Measurements from ENCODE around the gene TTC14. TPM values are rescaled to one million over a fixed set of nuclear protein-coding genes. Genes with fewer than 3 reads are reported as not detected.

TTC14 gene
- total and polyA plus RNA-seq, 2 donors (not counting 3 experiments of a cell fraction or from before 2014, with no cell fraction given): 14.5 to 33.6 TPM

DNA sequence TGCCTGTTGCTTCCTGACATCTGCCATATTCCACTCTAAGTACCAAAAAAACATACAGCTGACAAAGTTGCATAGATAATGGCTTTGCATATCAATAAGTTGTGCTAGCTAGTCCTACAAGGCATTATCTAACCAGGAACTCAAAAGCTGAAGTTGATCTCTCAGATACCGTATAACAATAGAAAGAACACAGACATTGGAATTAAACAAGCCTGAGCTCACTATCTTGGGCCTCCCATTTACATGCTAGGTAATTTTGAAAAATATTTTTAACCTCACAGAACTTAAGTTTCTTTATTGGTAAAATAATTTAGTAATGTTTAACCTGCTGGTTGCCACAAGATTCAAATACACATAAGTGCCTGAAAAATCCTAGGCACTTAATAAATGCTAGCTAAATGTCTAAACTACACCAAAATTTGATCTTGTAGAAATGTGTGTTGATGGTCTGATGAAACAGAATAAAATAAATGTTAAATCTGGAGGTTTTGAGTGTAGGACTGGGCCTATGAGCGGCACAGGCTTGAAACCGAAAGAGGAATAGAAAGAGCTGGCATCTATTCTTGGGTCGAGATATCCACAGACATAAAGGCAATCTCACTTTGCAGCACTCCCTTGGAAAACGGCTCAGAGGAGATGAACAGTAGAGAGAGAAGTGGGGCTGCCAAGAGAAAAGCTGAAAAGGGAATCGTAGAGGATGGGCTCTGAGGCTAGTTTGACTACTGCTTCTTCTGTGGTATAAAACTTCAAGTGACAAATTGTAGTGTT lies 29.9 kb upstream of the TTC14 start:
- Histone ChIP-seq H3K9me1 (replicated peaks; ENCODE audit: control insufficient read depth, extremely low read depth, insufficient read depth, low read length) (no peaks in the 10 kb centered on the region), H3K27ac (ENCODE audit: insufficient read depth, low read depth, low read length) (no peak overlapping the region), H4K20me1 (replicated peaks; ENCODE audit: control insufficient read depth, extremely low read depth, insufficient read depth, low read length) (no peaks in the 10 kb centered on the region), H3K9me3 (replicated peaks; ENCODE audit: control insufficient read depth, insufficient read depth, low read length) (no peaks in the 10 kb centered on the region), H2AFZ (ENCODE audit: low read depth, low read length) (no peak overlapping the region), H3K4me2 (ENCODE audit: insufficient read depth, low read length) (no peak overlapping the region), H3K79me2 (ENCODE audit: control insufficient read depth, insufficient read depth, low read length) (no peaks in the 10 kb centered on the region), H3K4me1 (ENCODE audit: control insufficient read depth, extremely low read depth, insufficient read depth, low read length) (no peaks in the 10 kb centered on the region), H3K36me3 (ENCODE audit: control insufficient read depth in 2 of 2, extremely low read depth in 1 of 2, insufficient read depth in 2 of 2, low read length in 2 of 2) (no peaks in the 10 kb centered on the region), H3K27me3 (ENCODE audit: control insufficient read depth in 2 of 2, insufficient read depth in 2 of 2, low read length in 2 of 2) (no peaks in the 10 kb centered on the region), H3K9ac (replicated peaks; ENCODE audit: extremely low read depth, insufficient read depth, low read length) (no peak overlapping the region), H3K4me3 (replicated peaks in 1 of 3; ENCODE audit: insufficient read depth in 1 of 3, low read depth in 1 of 3, low read length in 3 of 3) (no peak overlapping the region)
- BruUV-seq (replicated peaks): no TSS peak
- intact Hi-C loops (cut with micrococcal nuclease) (no loop called here), dilution Hi-C loops (cut with MboI; ENCODE audit: extremely low pct_ligation_motif_present, low sequenced_read_pairs) (no loop called here)
- TF ChIP-seq, protein P1, sequence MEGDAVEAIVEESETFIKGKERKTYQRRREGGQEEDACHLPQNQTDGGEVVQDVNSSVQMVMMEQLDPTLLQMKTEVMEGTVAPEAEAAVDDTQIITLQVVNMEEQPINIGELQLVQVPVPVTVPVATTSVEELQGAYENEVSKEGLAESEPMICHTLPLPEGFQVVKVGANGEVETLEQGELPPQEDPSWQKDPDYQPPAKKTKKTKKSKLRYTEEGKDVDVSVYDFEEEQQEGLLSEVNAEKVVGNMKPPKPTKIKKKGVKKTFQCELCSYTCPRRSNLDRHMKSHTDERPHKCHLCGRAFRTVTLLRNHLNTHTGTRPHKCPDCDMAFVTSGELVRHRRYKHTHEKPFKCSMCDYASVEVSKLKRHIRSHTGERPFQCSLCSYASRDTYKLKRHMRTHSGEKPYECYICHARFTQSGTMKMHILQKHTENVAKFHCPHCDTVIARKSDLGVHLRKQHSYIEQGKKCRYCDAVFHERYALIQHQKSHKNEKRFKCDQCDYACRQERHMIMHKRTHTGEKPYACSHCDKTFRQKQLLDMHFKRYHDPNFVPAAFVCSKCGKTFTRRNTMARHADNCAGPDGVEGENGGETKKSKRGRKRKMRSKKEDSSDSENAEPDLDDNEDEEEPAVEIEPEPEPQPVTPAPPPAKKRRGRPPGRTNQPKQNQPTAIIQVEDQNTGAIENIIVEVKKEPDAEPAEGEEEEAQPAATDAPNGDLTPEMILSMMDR (IDR thresholded peaks at IDR 0.05; ENCODE audit: extremely low read depth in 1 of 2, insufficient read depth in 1 of 2, low read depth in 1 of 2, low read length in 2 of 2): no peak
- TF ChIP-seq, protein P2, sequence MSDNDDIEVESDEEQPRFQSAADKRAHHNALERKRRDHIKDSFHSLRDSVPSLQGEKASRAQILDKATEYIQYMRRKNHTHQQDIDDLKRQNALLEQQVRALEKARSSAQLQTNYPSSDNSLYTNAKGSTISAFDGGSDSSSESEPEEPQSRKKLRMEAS (IDR thresholded peaks at IDR 0.05; ENCODE audit: insufficient read depth, insufficient read length): no peak
- TF ChIP-seq GATA2 (IDR thresholded peaks at IDR 0.05; ENCODE audit: insufficient read depth, insufficient read length, low read depth, low read length) (no peak), FOS (IDR thresholded peaks at IDR 0.05; ENCODE audit: borderline replicate concordance, insufficient read depth, low read length) (no peak), EZH2 (IDR thresholded peaks at IDR 0.05; ENCODE audit: borderline replicate concordance, low read depth, low read length, severe bottlenecking) (no peak), POLR2A (IDR thresholded peaks at IDR 0.05; ENCODE audit: low read depth, low read length) (no peak), JUN (IDR thresholded peaks at IDR 0.05; ENCODE audit: borderline replicate concordance, insufficient read depth, insufficient read length, low read depth) (no peak), POLR2AphosphoS5 (IDR thresholded peaks at IDR 0.05; ENCODE audit: insufficient read depth, low read depth, low read length) (no peak), MYC (IDR thresholded peaks at IDR 0.05; ENCODE audit: low read depth, low read length) (no peak)
- no peak for DNase-seq (ENCODE audit: low read depth, low spot score)
- FAIRE-seq: no peak
- ChIA-PET POLR2A (no interaction called here), CTCF (interaction anchor here (1.3 kb wide), 1 partner anchor 8 kb away, joined by 3 read pairs; no protein-coding TSS in a partner anchor)
